HUES6 (cell line): Measurements from ENCODE around the gene CTSV.
"Not testable (repeated sequence)": the region's sequence is repeated elsewhere in the genome, so short reads cannot be mapped to it uniquely, and the experiment has no call there.

Experiments
- H3K27ac ChIP-seq: 2 replicates; pipeline ENCODE4 v1.7.0; 2013; ENCODE audit warnings: low read depth, mild to moderate bottlenecking, low read length, inconsistent platforms
- H3K27me3 ChIP-seq: 2 replicates; pipeline ENCODE4 v1.6.1; 2013; ENCODE audit warnings: low read length; ENCODE audit not compliant: control insufficient read depth, insufficient read depth
- H3K36me3 ChIP-seq: 2 replicates; pipeline ENCODE4 v1.6.1; 2013; ENCODE audit warnings: low read length; ENCODE audit not compliant: control insufficient read depth, insufficient read depth
- H3K4me1 ChIP-seq: 2 replicates; pipeline ENCODE4 v1.6.1; 2013; ENCODE audit warnings: low read length; ENCODE audit not compliant: control insufficient read depth, insufficient read depth
- H3K4me3 ChIP-seq: 2 replicates; pipeline ENCODE4 v1.5.1; 2013; ENCODE audit warnings: low read depth, low read length
- H3K9ac ChIP-seq: one replicate; pipeline ENCODE4 v1.6.1; 2013; ENCODE audit warnings: mild to moderate bottlenecking, low read length
- H3K9me3 ChIP-seq: 2 replicates; pipeline ENCODE4 v1.6.1; 2013; ENCODE audit warnings: low read depth, low read length; ENCODE audit not compliant: control insufficient read depth, insufficient read depth

The CTSV gene

DNA sequence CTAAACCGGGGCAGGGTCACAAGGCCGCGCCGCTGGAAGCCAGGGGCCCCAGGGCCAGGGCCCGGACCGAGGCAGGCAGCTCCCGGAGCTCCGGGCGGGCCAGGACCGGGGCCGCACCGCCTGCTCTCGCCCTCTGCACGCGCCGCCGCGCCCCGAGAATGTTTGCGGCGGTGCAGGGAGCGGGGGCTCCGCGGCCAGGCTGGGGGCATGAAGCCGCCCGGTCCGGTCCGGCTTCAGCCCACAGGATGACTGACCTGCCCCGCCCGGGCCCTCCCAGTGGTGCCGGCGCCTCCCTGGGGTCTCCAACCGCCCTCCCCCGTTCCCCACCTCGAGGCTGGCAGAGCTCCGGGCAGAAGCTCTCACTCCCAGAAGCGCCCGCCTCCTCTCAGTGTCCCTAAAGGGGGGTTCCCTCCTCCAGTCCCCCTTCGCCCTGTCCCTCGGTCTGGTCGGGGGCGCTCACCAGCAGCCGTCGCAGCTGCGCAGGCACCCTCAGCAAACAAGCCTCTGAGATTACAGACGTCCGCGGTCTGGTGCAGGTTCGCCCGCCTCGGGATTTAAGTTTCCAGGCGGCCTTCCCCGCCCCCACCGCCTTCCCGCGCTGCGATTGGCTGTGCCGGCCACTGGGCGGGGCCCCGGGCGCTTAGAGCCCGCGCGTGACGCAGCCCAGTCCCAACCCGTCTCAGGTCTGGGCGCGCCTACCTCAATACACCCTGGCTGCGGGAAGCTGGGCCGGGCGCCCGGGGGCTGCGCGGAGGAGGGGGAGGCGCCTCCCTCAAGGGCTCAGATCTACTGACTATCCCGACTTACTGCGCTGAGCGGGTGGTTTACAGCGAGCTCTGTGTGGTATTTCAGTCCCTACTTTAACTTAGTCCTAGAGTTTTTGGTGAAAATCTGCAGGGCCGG, at the start of gene CTSV:
TSS of gene CTSV (minus strand) at position 532 of the 903 bp plus-strand sequence. CDS start 1,099 bp downstream, outside the sequence.
- H3K27me3 ChIP-seq, result peaks cover 12% of the 10 kb centered on the region
- H3K27ac ChIP-seq, result peak within 1 kb of the TSS; percentile 46; the same call in 1 of the 2 replicates
- 0 out of 2 replicates have a peak, but pooled peaks cover 3% of the 10 kb centered on the region for H3K4me1 ChIP-seq
- peaks cover 37% of the 10 kb centered on the region for H3K36me3 ChIP-seq
- H3K9me3 ChIP-seq, result peaks cover 4% of the 10 kb centered on the region; the same call in 1 of the 2 replicates
- peak within 1 kb of the TSS; percentile 76 for H3K9ac ChIP-seq
- H3K4me3 ChIP-seq, result peak within 1 kb of the TSS; percentile 90

DNA sequence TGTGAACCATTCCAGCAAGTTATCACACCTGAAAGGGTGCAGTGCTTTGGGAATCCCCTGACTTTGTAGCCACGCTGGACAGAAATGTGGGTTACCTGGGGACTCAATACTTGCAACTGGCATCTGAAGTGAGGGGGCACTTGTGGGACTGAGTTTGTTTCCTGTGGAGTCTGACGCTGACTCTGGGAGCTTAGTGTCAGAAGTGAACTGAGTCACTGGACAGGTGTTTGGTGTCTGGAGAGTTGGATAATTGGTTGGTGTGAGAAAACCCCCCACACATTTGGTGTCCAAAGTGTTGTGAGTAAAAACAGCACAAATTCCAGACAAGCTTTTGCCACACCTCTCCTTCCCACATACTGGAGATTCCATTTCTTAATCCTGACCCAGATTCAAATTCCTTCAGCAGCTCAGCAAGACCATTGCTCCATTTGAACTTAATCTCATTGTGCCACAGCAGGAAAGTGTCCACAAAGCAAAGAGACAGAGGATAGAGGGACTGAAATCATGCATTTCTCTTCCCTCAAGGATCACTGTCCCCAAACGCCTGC, 48.8 kb upstream of the CTSV start:
- not testable (repeated sequence) for H3K27me3 ChIP-seq, H3K4me3 ChIP-seq, H3K4me1 ChIP-seq, H3K9me3 ChIP-seq, H3K27ac ChIP-seq, H3K9ac ChIP-seq, H3K36me3 ChIP-seq

DNA sequence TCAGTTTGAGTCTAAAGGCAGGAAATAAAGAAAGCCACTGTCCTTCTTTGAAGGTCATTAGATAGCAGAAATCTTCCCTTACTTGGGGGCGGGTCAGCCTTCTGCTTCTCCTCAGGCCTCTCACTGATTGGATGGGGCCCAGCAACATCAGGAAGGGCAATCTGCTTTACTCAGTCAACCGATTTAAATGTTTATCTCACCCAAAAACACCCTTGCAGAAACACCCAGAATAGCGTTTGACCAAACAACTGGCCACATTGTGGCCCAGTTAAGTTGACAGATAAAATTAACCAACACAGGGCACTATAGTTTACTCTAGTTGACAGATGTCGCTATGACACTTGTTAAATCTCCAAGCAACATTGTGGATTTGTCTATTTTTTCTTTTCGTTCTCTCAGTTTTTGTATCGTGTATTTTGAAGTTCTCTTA, 45.6 kb upstream of the CTSV start:
- not testable (repeated sequence) for H3K9ac ChIP-seq, H3K4me3 ChIP-seq, H3K27me3 ChIP-seq, H3K36me3 ChIP-seq, H3K9me3 ChIP-seq, H3K27ac ChIP-seq, H3K4me1 ChIP-seq

DNA sequence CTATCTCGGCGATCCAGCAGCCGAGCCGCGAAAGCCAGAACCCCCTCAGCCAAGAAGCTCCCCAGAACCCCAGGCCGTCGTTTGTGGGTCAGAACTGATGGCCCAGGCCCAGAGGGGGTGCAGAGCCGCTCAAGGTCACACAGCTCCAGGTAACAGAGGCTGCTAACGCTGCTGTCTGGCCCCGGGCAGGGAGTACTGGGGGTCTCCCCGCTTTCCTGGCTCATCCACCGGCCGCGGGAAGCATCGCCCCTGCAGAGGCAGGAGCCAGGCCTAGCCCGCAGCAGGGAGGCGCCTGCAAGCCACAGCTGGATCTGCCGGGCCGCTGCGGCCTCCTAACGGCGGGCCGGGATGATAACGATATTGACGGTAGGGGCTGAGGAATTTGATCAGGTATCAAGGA, 39.4 kb upstream of the CTSV start:
- Histone ChIP-seq H3K9ac (no peak overlapping the region), H3K9me3 (no peaks in the 10 kb centered on the region), H3K36me3 (no peaks in the 10 kb centered on the region), H3K27ac (no peak overlapping the region), H3K27me3 (no peaks in the 10 kb centered on the region; the same call in 1 of the 2 replicates), H3K4me3 (no peak overlapping the region), H3K4me1 (peaks cover 10% of the 10 kb centered on the region)

DNA sequence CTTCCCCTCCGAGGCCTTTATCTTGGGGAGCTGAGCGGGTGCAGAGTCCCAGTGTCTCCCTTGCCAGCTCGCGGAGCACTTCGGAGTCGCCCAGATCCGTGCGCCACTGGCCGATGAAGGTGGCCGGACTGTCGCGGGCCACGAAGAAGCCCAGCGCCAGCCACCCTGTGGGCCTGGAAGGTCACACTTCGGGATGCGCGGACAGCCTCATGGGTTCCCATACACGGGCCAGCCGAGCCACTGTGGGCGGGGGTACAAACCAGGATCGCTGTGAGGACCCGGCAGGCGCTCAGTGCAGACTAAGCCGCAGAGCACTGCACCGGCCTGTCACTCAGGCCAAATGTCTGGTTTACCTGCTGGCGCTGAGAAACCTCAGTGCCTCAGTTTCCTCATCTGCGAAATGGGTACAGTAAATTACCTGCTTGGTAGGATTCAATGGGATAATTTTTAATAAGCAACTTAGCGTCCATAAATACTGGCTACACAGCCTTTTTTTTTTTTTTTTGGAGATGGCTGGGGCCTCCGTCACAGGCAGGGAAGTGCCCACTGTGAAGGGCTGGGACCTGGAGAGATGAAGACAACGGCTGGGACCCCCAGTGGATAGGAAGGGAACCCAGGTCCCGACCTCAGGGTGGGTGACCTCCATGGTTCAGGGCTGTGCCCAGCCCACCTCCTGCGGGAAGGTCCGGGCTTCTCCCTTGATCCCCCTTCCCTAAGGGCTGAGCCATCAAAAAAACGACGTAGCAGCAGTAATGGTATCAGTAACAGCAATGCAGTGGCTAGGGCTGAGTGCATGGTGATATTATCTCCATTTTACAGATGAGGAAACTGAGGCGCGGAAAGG, 38.7 kb upstream of the CTSV start:
- Histone ChIP-seq H3K27me3 (no peaks in the 10 kb centered on the region; the same call in 1 of the 2 replicates), H3K9ac (no peak overlapping the region), H3K27ac (no peak overlapping the region), H3K4me1 (peaks cover 10% of the 10 kb centered on the region), H3K9me3 (no peaks in the 10 kb centered on the region), H3K4me3 (peak overlapping the region; percentile 26; the same call in 1 of the 2 replicates), H3K36me3 (no peaks in the 10 kb centered on the region)

DNA sequence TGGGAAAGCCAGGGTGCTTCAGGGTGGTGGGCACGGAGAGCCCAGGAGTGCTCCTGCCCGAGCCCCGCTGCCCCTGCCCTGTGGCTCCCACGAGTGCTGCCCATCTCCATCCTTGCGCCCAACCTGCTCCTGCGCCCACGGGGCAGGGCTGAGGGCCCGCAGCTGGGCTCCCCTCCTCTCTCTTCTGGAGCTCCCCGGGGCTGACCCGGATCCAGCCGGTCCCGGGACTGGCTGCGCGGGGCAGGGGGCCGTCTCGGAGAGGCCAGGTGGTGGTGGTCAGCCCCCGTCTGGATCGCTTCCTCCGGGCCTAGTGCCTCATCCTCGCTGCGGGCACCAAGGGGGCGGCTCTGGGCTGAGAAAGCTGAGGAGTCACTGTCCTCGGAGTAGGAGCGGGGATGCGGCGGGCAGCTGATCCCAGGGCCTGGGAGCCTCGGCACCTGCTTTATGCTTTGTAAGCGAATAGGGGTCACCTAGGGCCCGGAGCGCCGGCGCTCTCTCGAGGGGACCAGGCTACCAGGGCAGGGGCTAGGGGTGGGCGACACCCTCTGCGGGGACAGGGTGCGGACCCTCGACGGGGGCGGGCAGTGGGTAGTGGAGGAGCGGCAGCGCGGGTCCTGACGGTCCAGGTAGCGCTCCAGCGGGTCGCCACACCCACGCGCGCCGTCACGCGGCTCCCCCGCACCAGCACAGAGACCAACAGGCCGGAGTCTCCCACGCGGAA, 37.9 kb upstream of the CTSV start:
- peak overlapping the region; percentile 26; the same call in 1 of the 2 replicates for H3K4me3 ChIP-seq
- H3K4me1 ChIP-seq, H3K27ac ChIP-seq, H3K9me3 ChIP-seq, H3K36me3 ChIP-seq, H3K9ac ChIP-seq, H3K27me3 ChIP-seq: not testable (repeated sequence)

DNA sequence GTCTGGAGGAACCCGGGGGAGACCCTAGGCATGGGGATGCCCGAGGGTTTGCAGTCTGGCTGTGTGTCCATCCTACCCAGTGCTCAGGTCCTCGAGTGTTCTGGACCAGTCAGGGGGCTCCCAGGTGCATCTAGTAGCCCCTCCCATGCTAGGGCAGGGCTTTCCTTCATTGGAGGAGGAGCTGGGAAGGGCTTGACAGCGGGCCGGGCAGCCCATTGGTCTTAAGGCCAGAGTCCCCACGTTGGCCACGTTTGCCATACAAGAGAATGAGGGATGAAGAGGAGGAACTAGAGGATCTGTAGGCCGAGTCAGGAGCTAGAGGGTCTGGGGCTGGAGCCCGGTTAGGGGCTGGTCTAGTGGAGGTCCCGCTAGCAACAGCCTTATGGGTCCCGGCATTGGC, 37.3 kb upstream of the CTSV start:
- H3K4me3 ChIP-seq, result no peak overlapping the region
- H3K9me3 ChIP-seq, result no peaks in the 10 kb centered on the region
- H3K4me1 ChIP-seq, result peaks cover 10% of the 10 kb centered on the region
- no peaks in the 10 kb centered on the region for H3K36me3 ChIP-seq
- no peak overlapping the region for H3K9ac ChIP-seq
- H3K27me3 ChIP-seq, result no peaks in the 10 kb centered on the region; the same call in 1 of the 2 replicates
- no peak overlapping the region for H3K27ac ChIP-seq

DNA sequence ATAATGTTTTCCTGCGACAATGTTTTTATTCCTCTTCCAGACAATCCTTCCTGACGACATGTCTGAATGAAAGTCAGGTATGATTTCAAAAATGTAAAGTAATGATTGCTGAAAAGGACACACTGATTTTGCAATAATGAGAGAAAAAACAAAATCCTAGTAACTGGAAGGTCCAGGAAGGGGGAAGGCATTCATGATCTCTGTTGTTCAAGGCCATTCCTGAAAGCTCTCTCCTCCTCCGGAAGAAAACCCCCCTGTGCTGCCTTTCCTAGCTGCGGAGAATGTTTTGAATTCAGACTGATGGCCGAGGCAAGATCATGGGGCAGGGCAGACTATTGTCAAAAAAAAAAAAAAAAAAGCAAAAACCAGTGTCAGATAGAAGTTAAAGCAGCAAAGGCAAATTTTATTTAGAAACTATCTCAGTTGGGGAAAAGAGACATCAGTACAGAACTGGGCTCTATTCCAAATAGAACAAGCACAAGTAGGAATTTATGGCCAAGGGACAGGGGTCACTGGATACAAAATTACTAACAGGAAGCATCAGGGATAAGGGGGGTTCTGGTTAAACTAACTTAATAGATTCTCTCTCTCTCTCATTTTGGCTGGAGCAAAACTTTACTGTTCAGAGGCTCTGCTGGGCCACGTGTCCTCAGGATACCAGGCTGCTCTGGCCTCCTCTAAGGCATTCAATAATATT, 36.5 kb upstream of the CTSV start:
- Histone ChIP-seq H3K9me3 (no peaks in the 10 kb centered on the region), H3K4me3 (no peak overlapping the region), H3K27ac (no peak overlapping the region), H3K9ac (no peak overlapping the region), H3K27me3 (no peaks in the 10 kb centered on the region; the same call in 1 of the 2 replicates), H3K36me3 (no peaks in the 10 kb centered on the region), H3K4me1 (peaks cover 10% of the 10 kb centered on the region)

DNA sequence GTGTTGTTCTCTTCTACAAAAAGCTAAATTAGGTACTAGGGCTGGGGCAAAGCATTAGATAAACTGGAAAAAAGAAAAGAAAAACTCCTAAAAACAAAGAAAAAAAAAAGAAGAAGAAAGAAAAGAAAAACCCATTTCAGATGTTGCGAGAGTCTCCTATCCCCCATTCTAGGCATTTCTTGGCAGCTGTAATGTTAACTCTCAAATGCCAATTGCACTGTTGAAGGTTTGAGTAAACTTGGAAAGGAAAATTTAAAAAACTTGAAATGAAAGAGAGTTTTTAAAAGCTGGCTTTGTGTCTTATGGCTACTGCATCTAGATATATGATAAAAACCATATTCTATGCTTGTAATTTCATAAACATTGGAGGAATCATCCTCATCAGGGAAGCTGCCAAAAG, 34.6 kb upstream of the CTSV start:
- Histone ChIP-seq H3K36me3 (no peaks in the 10 kb centered on the region), H3K4me3 (no peak overlapping the region), H3K4me1 (peaks cover 10% of the 10 kb centered on the region), H3K27ac (no peak overlapping the region), H3K9me3 (no peaks in the 10 kb centered on the region), H3K27me3 (no peaks in the 10 kb centered on the region; the same call in 1 of the 2 replicates), H3K9ac (no peak overlapping the region)

DNA sequence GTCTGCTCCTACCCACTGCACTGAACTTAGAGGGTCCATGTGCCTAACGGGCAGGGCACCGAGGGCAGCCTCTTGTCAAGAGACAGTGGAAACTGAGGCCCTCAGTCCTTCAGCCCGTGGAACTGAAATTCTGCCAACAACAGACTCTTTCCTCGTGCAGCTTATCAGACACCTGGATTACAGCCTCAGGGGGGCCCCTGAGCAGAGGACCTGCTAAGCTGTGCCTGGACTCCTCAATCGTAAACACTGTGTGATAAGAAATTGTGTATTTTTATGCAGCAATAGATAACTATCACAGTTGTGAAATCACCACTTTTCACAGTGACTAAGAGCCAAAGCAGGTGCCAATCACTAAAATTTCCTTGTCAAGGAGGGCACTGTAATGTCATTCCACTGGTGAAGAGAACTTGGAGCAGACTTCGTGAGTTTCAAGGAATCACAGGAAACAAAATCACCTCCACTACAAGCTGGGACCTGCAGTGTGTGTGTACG, 33.4 kb upstream of the CTSV start:
- H3K9me3 ChIP-seq, result no peaks in the 10 kb centered on the region
- H3K9ac ChIP-seq, result no peak overlapping the region
- no peak overlapping the region for H3K27ac ChIP-seq
- H3K4me1 ChIP-seq, result peaks cover 10% of the 10 kb centered on the region
- no peaks in the 10 kb centered on the region; the same call in 1 of the 2 replicates for H3K27me3 ChIP-seq
- H3K4me3 ChIP-seq, result no peak overlapping the region
- H3K36me3 ChIP-seq, result no peaks in the 10 kb centered on the region
